HG03159 (cell line): ENCODE data around the gene BID.

Experiments
- ATAC-seq: cut with Tn5 transposase; IDR thresholded peaks from one replicate; pipeline ENCODE4 v1.9.1; 2021; ENCODE audit warnings: mild to moderate bottlenecking, moderate library complexity; ENCODE audit not compliant: unreplicated experiment

BID gene

DNA sequence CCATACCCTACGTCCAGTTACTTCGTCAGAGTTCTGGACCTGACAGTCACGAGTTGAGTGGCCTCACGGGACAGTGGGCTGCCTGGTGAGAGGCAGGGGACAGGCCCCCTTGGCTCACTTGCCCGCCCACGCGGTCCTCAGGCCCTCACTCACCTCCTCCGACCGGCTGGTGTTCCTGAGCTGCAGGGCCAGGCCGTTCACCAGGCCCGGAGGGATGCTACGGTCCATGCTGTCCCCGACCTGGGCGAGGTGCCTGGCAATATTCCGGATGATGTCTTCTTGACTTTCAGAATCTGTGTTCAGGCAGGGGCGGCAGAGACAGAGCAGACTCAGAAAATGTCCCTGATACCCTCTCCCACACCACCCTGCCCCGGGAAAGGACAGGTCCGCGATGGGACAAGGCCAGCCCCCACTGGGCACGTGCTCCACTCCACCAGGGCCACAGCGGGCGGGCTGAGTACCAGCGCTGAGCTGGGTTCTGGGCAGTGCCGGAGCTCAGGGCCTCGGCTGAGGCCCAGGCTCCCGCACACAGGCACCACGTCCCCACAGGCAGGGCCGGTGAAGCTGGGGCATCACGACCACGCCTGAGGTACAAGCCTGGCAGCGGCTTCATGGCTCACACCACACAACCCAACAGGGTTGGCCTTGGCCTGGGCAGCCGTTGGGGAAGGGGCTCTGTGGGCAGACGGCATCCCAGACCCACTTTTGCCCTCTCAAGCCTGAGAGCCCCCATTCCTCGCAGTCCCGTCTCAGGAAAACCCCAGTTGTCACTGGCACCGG, 34.9 kb downstream of the BID start:
- ATAC-seq: no peak

DNA sequence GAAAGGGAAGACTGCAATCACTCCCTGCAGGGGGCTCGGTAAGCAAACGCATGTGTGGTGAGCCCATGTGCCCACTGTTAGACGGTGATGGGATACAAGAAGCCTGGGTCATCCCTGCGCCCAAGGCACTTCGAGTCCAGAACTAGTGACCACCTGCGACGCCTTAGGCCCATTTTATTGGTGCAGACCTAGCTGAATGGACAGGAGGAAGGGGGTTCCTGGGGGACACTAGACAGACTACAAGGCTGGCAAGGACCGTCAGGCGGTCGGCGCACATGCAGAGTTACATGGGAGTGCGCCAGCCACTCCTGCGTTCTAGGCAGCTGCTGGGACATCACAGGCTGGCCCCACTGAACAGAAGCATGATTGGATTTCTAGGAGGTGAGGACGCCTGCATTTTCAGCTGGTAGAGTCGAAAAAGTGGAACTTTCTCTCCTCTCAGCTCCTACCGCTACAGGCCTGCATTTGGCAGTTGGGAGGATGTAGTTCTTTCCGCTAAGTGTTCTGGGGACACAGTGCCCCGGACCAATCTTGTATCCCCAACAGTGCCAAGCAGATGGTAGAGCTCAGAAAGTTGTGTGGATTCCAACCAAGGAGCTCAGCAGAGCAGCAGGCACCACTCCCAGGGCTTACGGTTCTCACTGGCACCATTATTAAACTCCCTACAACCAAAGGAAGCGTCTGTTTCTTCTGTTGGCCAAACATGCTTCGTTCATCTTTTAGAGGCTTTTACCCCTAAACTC, 35.7 kb downstream of the BID start:
- ATAC-seq: no peak

DNA sequence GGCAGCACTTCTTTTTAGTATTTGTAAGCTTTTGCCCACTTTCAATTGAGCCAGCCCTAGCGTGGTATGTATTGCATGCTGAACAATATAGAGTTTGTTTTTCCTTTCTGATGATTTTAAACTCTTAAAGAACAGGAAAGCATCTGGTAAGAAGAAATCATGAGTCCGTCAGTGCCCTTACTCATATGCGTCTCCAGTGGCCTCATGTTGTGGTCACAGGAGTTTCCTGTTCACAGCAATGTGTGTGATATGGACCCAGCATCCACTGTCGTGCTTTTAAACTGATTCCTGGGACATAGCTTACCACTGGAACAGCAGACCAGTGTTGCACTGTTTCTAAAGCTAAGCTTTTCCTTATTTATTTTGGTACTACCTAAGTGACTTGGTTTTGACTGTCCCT, 40.1 kb downstream of the BID start:
- ATAC-seq: no peak

DNA sequence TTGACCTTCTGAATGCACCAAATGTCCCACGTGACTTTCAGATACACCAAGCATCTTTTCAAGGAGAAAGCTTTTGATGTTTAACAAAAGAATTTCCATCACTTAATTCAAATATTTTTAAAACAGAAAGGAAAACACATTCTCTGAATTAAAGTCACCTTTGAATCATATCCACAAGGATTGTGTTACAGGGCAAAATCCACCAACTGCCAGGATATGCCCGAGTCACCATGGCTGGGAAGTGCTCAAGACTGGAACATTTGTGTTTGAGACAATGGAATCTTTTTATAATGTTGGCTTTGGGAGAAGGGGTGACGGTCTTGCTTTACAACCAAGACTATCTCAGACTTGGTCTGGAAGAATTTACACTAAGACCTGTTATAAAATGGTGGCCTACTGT, 40.8 kb downstream of the BID start:
- ATAC-seq: no peak

DNA sequence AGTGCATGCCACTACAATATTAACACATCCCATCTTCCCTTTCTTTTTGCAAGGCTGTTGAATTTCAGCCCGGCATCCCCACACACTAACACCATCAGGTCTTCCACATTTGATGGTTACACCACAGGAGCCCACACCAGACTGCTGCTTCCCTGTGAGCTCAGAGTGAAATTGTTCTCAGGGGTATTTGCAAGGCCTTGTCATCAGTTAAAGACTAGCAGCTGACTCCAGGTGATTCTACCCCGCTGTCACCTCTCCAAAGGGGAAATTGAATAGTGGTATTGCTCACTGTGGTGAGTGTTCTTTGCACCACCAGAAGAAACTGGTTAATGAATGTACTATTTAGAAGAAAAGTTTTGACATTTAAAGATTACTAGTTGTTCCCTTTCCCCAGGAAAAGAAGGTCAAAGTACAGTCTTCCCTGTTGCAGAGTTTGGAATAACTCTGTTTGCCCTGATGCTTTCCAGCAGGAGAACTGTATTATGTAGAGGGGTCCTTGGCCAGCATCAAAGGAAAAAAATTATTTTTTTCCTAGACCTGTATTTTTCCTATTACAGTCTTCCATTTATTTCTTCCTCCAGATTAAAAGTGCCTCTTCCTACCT, 41.9 kb downstream of the BID start:
- no peak for ATAC-seq

DNA sequence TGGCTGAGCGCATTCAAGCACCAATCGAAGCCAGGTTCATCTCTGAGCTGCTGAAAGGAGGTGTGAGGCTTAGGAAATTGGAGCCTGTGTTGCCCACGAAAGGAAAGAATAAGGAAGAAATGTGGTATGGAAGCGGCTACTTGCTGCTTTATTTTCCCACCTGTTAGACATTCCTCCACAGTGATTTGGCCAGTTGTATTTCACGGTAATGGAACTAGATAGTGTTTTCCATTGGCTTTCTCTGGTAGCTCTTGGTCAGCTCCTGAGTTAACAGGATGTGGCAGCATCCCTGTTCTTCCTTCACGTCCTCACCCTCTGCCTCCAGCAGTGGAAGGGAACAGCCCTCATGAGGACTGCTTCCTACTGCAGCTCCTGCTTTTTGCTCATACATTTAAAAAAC, 44.7 kb downstream of the BID start:
- ATAC-seq: no peak

DNA sequence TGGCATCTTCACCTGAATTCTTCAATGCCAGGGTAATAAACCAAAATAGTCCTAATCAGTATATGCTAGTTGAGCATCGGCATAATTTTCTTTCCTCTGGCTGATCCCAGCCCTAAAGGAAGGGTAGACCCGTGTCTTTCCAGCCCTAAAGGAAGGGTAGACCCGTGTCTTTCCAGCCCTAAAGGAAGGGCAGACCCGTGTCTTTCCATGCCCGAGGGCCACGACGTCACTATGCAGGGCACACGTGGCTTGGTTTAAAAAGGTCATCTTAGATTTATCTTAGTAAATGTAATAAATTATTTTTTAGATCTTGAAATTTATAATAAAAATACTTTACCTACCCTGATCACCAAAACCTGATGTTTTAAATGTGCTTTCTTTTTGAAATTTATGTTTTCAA, 45.5 kb downstream of the BID start:
- ATAC-seq: no peak

DNA sequence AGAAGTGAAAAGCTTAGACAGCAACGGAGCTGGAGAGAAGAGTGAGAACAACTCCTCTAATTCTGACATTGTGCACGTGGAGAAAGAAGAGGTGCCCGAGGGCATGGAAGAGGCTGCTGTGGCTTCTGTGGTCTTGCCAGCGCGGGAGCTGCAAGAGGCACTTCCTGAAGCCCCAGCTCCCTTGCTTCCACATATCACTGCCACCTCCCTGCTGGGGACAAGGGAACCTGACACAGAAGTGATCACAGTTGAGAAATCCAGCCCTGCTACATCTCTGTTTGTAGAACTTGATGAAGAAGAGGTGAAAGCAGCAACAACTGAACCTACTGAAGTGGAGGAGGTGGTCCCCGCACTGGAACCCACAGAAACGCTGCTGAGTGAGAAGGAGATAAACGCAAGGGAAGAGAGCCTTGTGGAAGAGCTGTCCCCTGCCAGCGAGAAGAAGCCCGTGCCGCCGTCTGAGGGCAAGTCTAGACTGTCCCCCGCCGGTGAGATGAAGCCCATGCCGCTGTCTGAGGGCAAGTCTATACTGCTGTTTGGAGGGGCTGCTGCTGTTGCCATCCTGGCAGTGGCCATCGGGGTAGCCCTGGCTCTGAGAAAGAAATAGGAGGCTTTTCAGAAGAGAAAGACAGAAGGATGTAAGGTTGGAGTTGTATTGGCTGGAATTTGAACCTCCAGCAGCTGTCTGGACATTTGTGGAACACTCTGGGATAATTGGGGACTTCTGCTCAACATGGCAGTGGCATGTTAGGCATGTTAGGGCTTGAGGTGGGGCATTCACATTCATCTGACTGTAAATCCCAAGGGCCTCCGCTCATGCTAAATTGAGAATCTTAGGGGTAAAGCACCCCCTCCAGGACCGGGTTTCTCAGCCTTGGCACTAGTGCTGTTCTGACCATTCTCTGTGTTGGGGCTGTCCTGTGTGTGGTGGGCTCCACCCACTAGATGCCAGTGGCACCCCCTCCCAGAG, 47.1 kb downstream of the BID start:
- ATAC-seq: no peak

DNA sequence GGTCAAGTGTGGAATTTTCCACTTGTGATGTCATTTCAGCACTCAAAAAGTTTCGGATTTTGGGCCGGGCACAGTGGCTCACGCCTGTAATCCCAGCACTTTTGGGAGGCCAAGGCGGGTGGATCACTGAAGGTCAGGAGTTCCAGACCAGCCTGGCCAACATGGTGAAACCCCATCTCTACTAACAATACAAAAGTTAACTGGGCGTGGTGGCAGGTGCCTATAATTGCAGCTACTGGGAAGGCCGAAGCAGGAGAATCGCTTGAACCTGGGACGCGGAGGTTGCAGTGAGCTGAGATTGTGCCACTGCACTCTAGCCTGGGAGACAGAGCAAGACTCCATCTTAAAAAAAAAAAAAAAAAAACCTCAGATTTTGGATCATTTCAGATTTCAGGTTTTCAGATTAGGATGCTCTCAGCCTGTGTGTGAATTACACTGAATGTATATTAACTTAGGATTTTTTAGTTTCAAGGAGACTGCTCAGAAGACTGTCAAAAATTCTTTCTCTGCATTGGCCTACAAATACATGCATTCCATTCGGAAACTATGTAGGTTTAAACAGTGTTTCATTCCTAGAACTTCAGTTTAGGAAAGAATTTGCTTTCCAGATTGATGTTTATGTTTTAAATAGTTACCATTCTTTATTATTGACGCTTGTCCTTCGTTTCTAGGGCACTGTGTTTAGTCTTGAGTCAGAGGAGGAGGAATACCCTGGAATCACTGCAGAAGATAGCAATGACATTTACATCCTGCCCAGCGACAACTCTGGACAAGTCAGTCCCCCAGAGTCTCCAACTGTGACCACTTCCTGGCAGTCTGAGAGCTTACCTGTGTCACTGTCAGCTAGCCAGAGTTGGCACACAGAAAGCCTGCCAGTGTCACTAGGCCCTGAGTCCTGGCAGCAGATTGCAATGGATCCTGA, 48.0 kb downstream of the BID start:
- ATAC-seq: no peak

DNA sequence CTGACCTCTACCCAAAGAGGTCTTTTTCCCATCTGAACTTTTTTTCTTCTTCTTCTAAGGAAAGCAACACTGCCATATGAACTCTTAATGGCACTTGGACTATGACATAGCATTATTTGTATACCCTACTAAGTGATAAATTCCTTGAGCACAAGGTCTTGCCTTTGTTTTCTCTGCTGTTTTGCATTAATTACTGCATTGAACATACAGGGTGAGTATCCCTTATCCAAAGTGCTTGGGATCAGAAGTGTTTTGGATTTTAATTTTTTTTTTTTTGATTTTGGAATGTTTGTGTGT, 48.8 kb downstream of the BID start:
- no peak for ATAC-seq

DNA sequence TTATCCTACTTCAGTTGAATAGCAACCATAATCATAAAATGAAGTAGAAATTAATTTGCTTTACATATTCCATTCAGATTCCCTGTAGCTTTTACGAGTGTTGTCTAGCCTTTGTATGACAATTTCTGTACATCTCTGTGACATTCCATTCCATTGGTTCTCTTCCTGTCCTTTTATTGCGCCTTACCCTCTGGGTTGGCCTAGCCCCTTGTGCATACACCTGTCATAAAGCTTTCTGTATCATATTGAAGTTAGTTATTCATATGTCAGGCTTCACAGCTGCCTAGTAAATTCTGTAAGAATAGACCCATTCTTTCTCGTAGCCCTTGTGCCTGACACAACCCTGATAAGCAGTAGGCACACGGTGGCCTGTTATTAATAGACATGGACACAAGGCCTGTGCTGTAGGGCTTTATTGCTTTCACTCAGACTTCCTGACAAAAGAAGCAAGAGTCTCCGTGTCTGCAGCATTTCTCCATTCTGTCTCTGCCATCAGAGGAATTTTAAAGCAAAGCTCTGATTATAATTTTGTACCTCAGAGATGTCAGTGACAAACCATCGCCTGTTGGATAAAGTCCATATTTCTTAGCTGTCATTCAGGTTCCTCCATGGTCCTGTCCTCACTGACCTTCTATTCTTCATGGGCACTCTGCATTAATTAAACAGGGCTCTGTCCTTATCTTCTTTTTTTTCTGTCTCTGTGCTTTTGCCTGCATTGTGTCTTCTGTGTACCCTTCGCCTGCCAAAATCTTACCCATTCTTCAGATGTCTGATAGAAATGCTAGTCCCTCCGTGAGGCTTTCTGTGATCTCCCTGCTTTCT, 49.4 kb downstream of the BID start:
- ATAC-seq: no peak

DNA sequence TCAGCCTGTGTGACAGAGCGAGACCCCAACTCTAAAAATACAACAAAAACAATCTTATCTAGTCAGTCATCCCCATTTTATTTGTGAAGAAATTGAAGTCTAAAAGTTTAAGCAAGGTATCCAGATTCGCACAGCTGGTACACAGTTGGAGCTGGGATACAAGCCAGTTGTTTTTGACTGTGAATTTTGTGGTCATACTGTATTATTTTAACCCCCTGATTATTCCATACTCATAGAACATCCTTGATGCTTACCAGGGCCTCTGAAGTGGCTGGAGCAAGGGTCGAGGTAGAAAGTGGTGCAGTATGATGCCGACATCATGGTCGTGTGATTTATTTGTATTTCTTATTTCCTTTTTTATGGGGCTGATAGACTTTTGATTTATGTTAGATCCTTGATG, 50.0 kb downstream of the BID start:
- ATAC-seq: no peak

DNA sequence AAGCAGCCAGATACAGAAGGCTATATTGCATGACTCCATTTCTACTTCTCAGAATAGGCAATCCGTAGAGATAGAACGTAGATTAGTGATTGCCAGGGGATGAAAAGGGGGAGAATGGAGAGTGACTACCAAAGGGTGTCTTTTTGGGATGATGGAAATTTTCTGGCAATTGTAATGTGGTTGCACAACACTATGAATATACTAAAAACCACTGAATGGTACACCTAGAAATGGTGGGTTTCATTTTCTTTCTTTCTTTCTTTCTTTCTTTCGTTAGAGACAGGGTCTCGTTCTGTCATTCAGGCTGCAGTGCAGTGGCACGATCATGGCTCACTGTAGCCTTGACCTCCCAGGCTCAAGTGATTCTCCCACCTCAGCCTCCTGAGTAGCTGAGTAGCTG, 54.4 kb downstream of the BID start:
- no peak for ATAC-seq

DNA sequence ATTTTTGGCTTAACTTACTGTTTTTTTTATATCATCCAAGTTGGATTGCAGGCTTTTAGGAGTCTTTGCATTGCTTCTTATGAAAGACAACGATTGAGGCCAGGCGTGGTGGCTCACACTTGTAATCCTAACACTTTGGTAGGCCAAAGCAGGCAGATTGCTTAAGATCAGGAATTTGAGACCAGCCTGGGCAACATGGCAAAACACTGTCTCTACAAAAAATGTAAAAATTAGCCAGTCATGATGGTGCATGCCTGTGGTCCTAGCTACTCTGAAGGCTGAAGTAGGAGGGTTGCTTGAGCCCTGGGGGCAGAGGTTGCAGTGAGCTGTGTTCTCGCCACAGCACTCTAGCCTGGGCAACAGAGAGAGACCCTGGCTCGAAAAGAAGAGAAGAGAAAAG, 56.6 kb downstream of the BID start:
- ATAC-seq: no peak

DNA sequence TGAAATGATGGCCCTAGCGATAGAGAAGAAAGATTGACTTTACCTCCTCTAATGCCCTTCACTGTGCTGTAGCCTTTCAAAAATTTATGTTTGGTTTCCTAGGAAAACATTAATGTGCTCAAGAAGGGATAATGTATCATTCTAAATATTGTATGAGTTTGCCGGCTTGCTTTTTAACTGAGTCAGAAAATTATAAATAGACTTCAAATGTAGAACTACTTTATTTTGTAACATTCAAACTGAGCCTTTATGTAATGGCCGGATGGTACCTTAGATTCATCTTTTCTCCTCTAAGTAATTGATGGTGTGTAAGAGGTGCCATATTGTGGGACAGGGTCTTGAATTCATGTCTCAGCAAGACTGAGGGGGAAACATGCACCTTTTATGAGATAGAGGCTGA, 57.7 kb downstream of the BID start:
- no peak for ATAC-seq

DNA sequence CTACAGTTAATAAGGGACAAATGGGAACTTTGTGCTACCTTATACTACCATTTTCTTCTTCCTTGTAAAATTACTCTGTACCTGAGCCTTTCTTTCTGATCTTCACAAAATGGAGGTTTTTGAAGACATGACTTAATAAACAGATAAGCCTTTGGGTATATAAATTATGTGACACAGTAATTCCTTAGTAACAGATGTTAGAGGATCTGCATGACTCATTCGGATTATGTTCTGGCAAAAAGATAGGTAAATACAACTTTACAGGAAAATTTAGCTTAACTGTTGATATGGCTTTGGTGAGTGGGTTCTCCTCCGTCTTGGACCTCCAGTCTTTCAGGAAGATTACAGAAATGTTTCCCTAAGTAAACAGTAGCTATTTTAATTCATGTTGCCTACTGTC, 61.8 kb downstream of the BID start:
- ATAC-seq: no peak

DNA sequence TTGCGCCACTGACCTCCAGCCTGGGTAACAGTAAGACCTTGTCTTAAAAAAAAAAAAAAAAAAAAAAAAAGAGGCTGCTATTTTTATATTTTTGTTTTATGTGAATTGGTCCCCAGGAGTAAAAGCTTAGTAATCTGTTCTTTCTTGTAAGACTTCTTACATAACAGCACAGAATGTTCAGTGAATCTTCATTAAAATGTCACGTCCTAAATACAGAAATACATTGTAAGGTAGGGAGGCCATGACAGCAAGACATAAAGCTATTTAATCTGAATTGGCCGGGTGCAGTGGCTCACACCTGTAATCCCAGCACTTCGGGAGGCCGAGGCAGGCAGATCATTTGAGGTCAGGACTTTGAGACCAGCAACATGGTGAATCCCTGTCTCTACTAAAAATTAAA, 64.2 kb downstream of the BID start:
- ATAC-seq: no peak

DNA sequence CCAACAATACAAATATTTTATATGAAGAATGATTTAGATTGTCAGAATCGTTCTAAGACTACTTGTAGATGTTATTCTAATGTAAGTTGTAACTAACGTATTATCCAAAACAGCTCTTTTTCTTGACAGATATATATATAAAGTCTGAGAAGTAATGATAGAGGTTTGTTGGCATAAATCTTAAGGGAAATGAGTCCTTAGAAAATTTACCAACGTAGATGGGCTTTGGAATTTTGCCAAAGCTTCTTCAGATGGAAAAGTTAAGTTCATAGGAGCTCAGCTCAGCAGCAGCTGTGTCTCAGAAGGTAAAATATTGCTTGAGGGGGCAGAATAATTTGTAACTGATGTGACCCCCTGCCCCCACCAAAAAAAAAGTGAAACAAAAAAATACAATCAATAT, 66.7 kb downstream of the BID start:
- no peak for ATAC-seq

DNA sequence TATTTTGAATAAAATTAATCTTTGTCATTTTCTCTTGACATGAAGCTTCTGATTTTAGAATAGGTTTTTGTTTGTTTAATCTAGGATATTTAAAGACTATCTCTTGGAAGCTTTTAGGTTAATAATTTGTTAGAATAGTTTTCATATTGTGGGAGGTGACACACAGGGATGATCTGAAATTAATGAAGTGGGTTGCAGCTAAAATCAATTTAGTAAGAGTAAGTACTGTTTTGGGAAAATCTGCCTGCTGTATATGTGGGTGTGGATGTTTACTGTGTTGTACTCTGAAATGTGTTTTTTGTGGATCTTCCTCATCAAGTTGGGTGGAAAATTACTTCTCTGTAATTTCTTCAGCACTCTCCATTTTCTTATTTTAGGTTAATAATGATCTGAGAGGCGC, 67.3 kb downstream of the BID start:
- ATAC-seq: no peak
